HEK293 (cell line): Measurements from ENCODE around the gene PRODH2.

Experiments
- CTCF ChIA-PET: fragments of 350-600 bp; formaldehyde crosslinking; extraction: SDS; loops from one replicate; lab custom pipeline; 2021; ENCODE audit warnings: antibody characterized with exemption; lab: Yijun Ruan, JAX
- POLR2A ChIA-PET: fragments of 300-600 bp; formaldehyde crosslinking; extraction: SDS; loops from one replicate; lab custom pipeline; 2020; ENCODE audit warnings: antibody characterized with exemption, inconsistent platforms; lab: Yijun Ruan, JAX
- H3K27ac ChIP-seq: fragments of 200-500 bp; sonication (Bioruptor generic); 2 replicates; pipeline ENCODE4 v1.5.1; 2014; ENCODE audit warnings: low read depth, low read length, control low read depth, inconsistent platforms; ENCODE audit errors: extremely low read depth
- H3K36me3 ChIP-seq, 2 experiments: fragments of 200-500 bp in 1 of 2; sonication (Bioruptor generic) in 1 of 2; 1 replicate in 1 of 2; 2 replicates in 1 of 2; pipeline ENCODE4 v1.5.1; 2014 to 2017; ENCODE audit warnings: inconsistent platforms in 2 of 2, low read length in 2 of 2; ENCODE audit not compliant: control insufficient read depth in 2 of 2, insufficient read depth in 1 of 2
- H3K4me1 ChIP-seq: fragments of 200-500 bp; sonication (Bioruptor generic); 2 replicates; pipeline ENCODE4 v1.5.1; 2014; ENCODE audit warnings: mild to moderate bottlenecking, low read length, inconsistent platforms; ENCODE audit not compliant: control insufficient read depth, insufficient read depth
- H3K4me3 ChIP-seq: 2 replicates; pipeline ENCODE4 v1.5.1; 2011; ENCODE audit warnings: low read depth, mild to moderate bottlenecking, control low read depth, low read length, moderate library complexity
- H3K9me3 ChIP-seq: fragments of 200-500 bp; sonication (Bioruptor generic); 2 replicates; pipeline ENCODE4 v1.5.1; 2014; ENCODE audit warnings: low read depth, low read length, inconsistent platforms; ENCODE audit not compliant: control insufficient read depth, insufficient read depth
- EGR2 ChIP-seq: fragments of 450-650 bp; formaldehyde crosslinking; IDR thresholded peaks from 2 replicates; pipeline ENCODE4 v1.5.1; 2016; ENCODE audit warnings: low read depth, missing biosample characterization, missing genetic modification characterization
- KLF10 ChIP-seq: fragments of 450-650 bp; IDR thresholded peaks from 2 replicates; pipeline ENCODE4 v1.5.1; 2018; ENCODE audit warnings: missing biosample characterization, mild to moderate bottlenecking, missing genetic modification characterization
- KLF9 ChIP-seq: fragments of 450-650 bp; formaldehyde crosslinking; IDR thresholded peaks from 2 replicates; pipeline ENCODE4 v1.5.1; 2016; ENCODE audit warnings: missing biosample characterization, missing genetic modification characterization, low read depth
- TCF7L2 ChIP-seq: IDR thresholded peaks from 2 replicates; pipeline ENCODE4 v1.6.1; 2011; ENCODE audit warnings: low read depth, mild to moderate bottlenecking, inconsistent platforms, low read length, moderate library complexity, borderline replicate concordance
- TSHZ1 ChIP-seq: fragments of 450-650 bp; formaldehyde crosslinking; IDR thresholded peaks from 2 replicates; pipeline ENCODE4 v1.5.1; 2016; ENCODE audit warnings: missing biosample characterization, missing genetic modification characterization, borderline replicate concordance
- ZBTB8A ChIP-seq: fragments of 450-650 bp; formaldehyde crosslinking; IDR thresholded peaks from 2 replicates; pipeline ENCODE4 v1.5.1; 2016; ENCODE audit warnings: missing biosample characterization, missing genetic modification characterization
- ZFHX2 ChIP-seq: fragments of 450-650 bp; formaldehyde crosslinking; conservative IDR thresholded peaks from 2 replicates; pipeline ENCODE4 v1.5.1; 2016; ENCODE audit warnings: missing biosample characterization, missing genetic modification characterization
- ZNF169 ChIP-seq: fragments of 450-650 bp; formaldehyde crosslinking; IDR thresholded peaks from 2 replicates; pipeline ENCODE4 v1.5.1; 2016; ENCODE audit warnings: missing biosample characterization, missing genetic modification characterization
- ZNF223 ChIP-seq: fragments of 450-650 bp; formaldehyde crosslinking; IDR thresholded peaks from 2 replicates; pipeline ENCODE4 v1.5.1; 2016; ENCODE audit warnings: missing biosample characterization, missing genetic modification characterization
- ZNF248 ChIP-seq: fragments of 450-650 bp; formaldehyde crosslinking; IDR thresholded peaks from 2 replicates; pipeline ENCODE4 v1.5.1; 2017; ENCODE audit warnings: missing biosample characterization, missing genetic modification characterization
- ZNF266 ChIP-seq: fragments of 450-650 bp; formaldehyde crosslinking; IDR thresholded peaks from 2 replicates; pipeline ENCODE4 v1.5.1; 2016; ENCODE audit warnings: missing biosample characterization, missing genetic modification characterization, low read depth
- ZNF280D ChIP-seq: fragments of 450-650 bp; formaldehyde crosslinking; IDR thresholded peaks from 2 replicates; pipeline ENCODE4 v1.5.1; 2016; ENCODE audit warnings: missing biosample characterization, missing genetic modification characterization
- ZNF324 ChIP-seq: fragments of 450-650 bp; formaldehyde crosslinking; IDR thresholded peaks from 2 replicates; pipeline ENCODE4 v1.5.1; 2016; ENCODE audit warnings: missing biosample characterization, missing genetic modification characterization
- ZNF518A ChIP-seq: fragments of 450-650 bp; formaldehyde crosslinking; conservative IDR thresholded peaks from 2 replicates; pipeline ENCODE4 v1.5.1; 2016; ENCODE audit warnings: low read depth, missing biosample characterization, missing genetic modification characterization
- ZNF555 ChIP-seq: fragments of 450-650 bp; formaldehyde crosslinking; conservative IDR thresholded peaks from 2 replicates; pipeline ENCODE4 v1.5.1; 2017; ENCODE audit warnings: missing biosample characterization, mild to moderate bottlenecking, missing genetic modification characterization, inconsistent platforms
- ZNF560 ChIP-seq: fragments of 450-650 bp; formaldehyde crosslinking; IDR thresholded peaks from 2 replicates; pipeline ENCODE4 v1.5.1; 2017; ENCODE audit warnings: missing biosample characterization, missing genetic modification characterization, borderline replicate concordance
- ZNF777 ChIP-seq: fragments of 450-650 bp; formaldehyde crosslinking; IDR thresholded peaks from 2 replicates; pipeline ENCODE4 v1.5.1; 2017; ENCODE audit warnings: missing biosample characterization, missing genetic modification characterization, borderline replicate concordance
- ZNF785 ChIP-seq: fragments of 450-650 bp; formaldehyde crosslinking; IDR thresholded peaks from 2 replicates; pipeline ENCODE4 v1.5.1; 2016; ENCODE audit warnings: missing biosample characterization, missing genetic modification characterization
- ZNF791 ChIP-seq: fragments of 450-650 bp; formaldehyde crosslinking; IDR thresholded peaks from 2 replicates; pipeline ENCODE4 v1.5.1; 2016; ENCODE audit warnings: missing biosample characterization, missing genetic modification characterization
- ZXDB ChIP-seq: fragments of 450-650 bp; formaldehyde crosslinking; IDR thresholded peaks from 2 replicates; pipeline ENCODE4 v1.5.1; 2016; ENCODE audit warnings: missing biosample characterization, missing genetic modification characterization
- TF ChIP-seq, protein P1 (sequence below): fragments of 450-650 bp; formaldehyde crosslinking; IDR thresholded peaks from 2 replicates; pipeline ENCODE4 v1.5.1; 2016; ENCODE audit warnings: missing biosample characterization, missing genetic modification characterization

Gene PRODH2

DNA sequence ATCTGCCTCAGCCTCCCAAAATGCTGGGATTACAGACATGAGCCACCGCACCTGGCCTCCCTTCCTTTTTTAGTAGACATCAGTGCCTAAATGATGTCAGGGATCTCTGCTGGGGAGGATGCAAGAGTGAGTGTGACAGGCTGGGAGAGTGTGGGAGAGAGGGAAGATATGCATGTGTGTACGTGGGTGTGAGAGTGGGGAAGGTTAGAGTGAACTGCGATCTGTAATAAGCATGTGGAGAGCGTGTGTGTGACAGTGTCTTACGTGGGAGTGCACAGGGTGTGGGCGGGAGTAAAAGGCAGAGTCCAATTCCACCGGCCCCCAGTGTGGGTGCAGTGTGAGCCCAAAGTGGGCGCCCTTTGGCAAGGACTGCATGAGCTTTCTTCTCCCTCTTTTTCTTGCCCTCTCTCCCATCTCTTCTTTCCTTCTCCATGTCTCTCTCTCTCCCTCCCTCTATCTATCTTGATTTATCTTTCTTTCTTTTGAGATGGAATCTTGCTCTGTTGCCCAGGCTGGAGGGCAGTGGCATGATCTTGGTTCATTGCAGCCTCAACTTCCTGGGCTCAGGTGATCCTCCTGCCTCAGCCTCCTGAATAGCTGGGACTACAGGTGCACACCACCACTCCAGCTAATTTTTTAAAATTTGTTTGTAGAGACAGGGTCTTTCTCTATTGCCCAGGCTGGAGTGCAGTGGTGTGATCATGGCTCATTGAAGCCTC lies 40.6 kb upstream of the PRODH2 start:
- H3K4me3 ChIP-seq: no peak overlapping the region
- H3K4me1 ChIP-seq: no peaks in the 10 kb centered on the region
- ChIA-PET CTCF (interaction anchor here (1.1 to 1.4 kb wide), 2 partner anchors 10 to 16 kb away, joined by 3 read pairs; partner anchors contain the start of gene APLP1), POLR2A (interaction anchor here (0.6 to 1.6 kb wide), 4 partner anchors 16 to 534 kb away, joined by 3 to 5 read pairs (median 4); no protein-coding TSS in a partner anchor)
- H3K9me3 ChIP-seq: no peaks in the 10 kb centered on the region
- H3K27ac ChIP-seq: no peak overlapping the region
- H3K36me3 ChIP-seq: no peaks in the 10 kb centered on the region
- TF ChIP-seq ZNF169 (tag by site-specific recombination): no peak
- no peak for TF ChIP-seq ZNF248 (tag by site-specific recombination)
- peak; percentile 63; the same call in 1 of the 2 replicates for TF ChIP-seq ZNF785 (tag by site-specific recombination)
- TF ChIP-seq ZBTB8A (tag by site-specific recombination): no peak
- TF ChIP-seq KLF10 (tag by site-specific recombination): no peak
- no peak for TF ChIP-seq ZNF555 (tag by site-specific recombination)
- TF ChIP-seq ZNF266 (tag by site-specific recombination): no peak
- TF ChIP-seq KLF9: no peak
- no peak for TF ChIP-seq ZNF777 (tag by site-specific recombination)
- no peak for TF ChIP-seq TCF7L2
- TF ChIP-seq ZNF518A (tag by site-specific recombination): no peak
- no peak for TF ChIP-seq ZNF280D (tag by site-specific recombination)
- TF ChIP-seq ZNF324: no peak
- no peak for TF ChIP-seq ZXDB (tag by site-specific recombination)
- no peak for TF ChIP-seq ZNF560
- TF ChIP-seq, protein P1, sequence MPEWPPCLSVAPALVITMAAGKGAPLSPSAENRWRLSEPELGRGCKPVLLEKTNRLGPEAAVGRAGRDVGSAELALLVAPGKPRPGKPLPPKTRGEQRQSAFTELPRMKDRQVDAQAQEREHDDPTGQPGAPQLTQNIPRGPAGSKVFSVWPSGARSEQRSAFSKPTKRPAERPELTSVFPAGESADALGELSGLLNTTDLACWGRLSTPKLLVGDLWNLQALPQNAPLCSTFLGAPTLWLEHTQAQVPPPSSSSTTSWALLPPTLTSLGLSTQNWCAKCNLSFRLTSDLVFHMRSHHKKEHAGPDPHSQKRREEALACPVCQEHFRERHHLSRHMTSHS (tag by site-specific recombination): no peak
- TF ChIP-seq TSHZ1 (tag by site-specific recombination): no peak
- no peak for TF ChIP-seq ZNF791 (tag by site-specific recombination)
- peak; percentile 100 for TF ChIP-seq EGR2 (tag by site-specific recombination)
- no peak for TF ChIP-seq ZNF223 (tag by site-specific recombination)
- TF ChIP-seq ZFHX2: peak; percentile 100
